Suprapubic skin (tissue), 4 donors: ENCODE results near the gene ABCC9.

Experiments used
- CTCF ChIP-seq, 2 donors: fragments of 200-600 bp in 1 of 2; fragments of 450-650 bp in 1 of 2; sonication (generic) in 1 of 2; IDR thresholded peaks; one replicate each; pipeline ENCODE4 v1.5.1; 2016 to 2019; ENCODE audit warnings: antibody characterized with exemption in 2 of 2, mild to moderate bottlenecking in 1 of 2, moderate library complexity in 1 of 2
- EP300 ChIP-seq: sonication (generic); formaldehyde crosslinking; IDR thresholded peaks from one replicate; pipeline ENCODE4 v1.6.1; 2017; ENCODE audit warnings: antibody characterized with exemption
- POLR2A ChIP-seq, 2 donors: fragments of 450-650 bp; IDR thresholded peaks; one replicate each; pipeline ENCODE4 v1.6.1; 2017; ENCODE audit warnings: antibody characterized with exemption in 2 of 2, mild to moderate bottlenecking in 2 of 2, moderate library complexity in 2 of 2
- POLR2AphosphoS5 ChIP-seq, 3 donors: sonication (generic); formaldehyde crosslinking; IDR thresholded peaks; one replicate each; pipeline ENCODE4 v1.6.1; 2017; ENCODE audit warnings: antibody characterized with exemption in 3 of 3

GRCh38 chr12:21828779-21829178 lies 112.4 kb downstream of the ABCC9 start:
- TF ChIP-seq CTCF (IDR thresholded peaks at IDR 0.05) (no peak), EP300 (peak; percentile 47), POLR2AphosphoS5 (IDR thresholded peaks at IDR 0.05) (no peak), POLR2A (IDR thresholded peaks at IDR 0.05) (no peak)
